Breast epithelium (tissue), 3 donors: Measurements from ENCODE around the gene LCAT.

Source experiments
- POLR2AphosphoS5 ChIP-seq, 3 donors: sonication (generic); formaldehyde crosslinking; IDR thresholded peaks; one replicate each; pipeline ENCODE4 v1.6.1; 2017; ENCODE audit warnings: antibody characterized with exemption in 3 of 3
- TF ChIP-seq, protein P1 (sequence below), 3 donors: fragments of 450-650 bp; IDR thresholded peaks; one replicate each; pipeline ENCODE4 v1.5.1; 2016 to 2017; ENCODE audit warnings: antibody characterized with exemption in 3 of 3, mild to moderate bottlenecking in 3 of 3, moderate library complexity in 3 of 3

- TF ChIP-seq, protein P1, sequence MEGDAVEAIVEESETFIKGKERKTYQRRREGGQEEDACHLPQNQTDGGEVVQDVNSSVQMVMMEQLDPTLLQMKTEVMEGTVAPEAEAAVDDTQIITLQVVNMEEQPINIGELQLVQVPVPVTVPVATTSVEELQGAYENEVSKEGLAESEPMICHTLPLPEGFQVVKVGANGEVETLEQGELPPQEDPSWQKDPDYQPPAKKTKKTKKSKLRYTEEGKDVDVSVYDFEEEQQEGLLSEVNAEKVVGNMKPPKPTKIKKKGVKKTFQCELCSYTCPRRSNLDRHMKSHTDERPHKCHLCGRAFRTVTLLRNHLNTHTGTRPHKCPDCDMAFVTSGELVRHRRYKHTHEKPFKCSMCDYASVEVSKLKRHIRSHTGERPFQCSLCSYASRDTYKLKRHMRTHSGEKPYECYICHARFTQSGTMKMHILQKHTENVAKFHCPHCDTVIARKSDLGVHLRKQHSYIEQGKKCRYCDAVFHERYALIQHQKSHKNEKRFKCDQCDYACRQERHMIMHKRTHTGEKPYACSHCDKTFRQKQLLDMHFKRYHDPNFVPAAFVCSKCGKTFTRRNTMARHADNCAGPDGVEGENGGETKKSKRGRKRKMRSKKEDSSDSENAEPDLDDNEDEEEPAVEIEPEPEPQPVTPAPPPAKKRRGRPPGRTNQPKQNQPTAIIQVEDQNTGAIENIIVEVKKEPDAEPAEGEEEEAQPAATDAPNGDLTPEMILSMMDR (IDR thresholded peaks at IDR 0.05), result no peak
- no peak for TF ChIP-seq POLR2AphosphoS5 (IDR thresholded peaks at IDR 0.05)
Measured at GRCh38 chr16:67917140-67917851, 26.6 kb downstream of the LCAT start.
